Sciatic nerve (tissue), 2 donors: Measurements from ENCODE around the gene CEP112. TPM values are rescaled to one million over a fixed set of nuclear protein-coding genes. Genes with fewer than 3 reads are reported as not detected.
A peak's percentile ranks its signal among the peaks of the same experiment; 100 is the strongest.
"Not testable (repeated sequence)": the region's sequence is repeated elsewhere in the genome, so short reads cannot be mapped to it uniquely, and the experiment has no call there.

Source experiments
- ATAC-seq: fragments of 200-7000 bp; cut with Tn5 transposase; one replicate; pipeline ENCODE4 v1.9.1; 2020; ENCODE audit warnings: mild to moderate bottlenecking, moderate library complexity
- DNase-seq: peaks from one replicate; pipeline ENCODE4 v3.0.0-alpha.2; 2020; ENCODE audit warnings: low spot score
- intact Hi-C: fragments of 100-400 bp; cut with DNase I; formaldehyde crosslinking; loops from one replicate; pipeline ENCODE4 v1.14.2; 2022
- total RNA-seq: library from RNA; stranded (reverse); fragmentation: NEBNext Ultra II Directional; extraction: Animal tissue kit (Norgen Biotek cat#: 25700); gene quantifications from one replicate; pipeline ENCODE4 v1.2.1, GENCODE V29; 2021
- donor health status: DM: no; HTN: no; CAD: no.
- donor health status: DM: no; HTN: no; CAD: no.

CEP112 gene
- total RNA-seq, 1 donor from 2014 or later: 64.9 TPM

DNA sequence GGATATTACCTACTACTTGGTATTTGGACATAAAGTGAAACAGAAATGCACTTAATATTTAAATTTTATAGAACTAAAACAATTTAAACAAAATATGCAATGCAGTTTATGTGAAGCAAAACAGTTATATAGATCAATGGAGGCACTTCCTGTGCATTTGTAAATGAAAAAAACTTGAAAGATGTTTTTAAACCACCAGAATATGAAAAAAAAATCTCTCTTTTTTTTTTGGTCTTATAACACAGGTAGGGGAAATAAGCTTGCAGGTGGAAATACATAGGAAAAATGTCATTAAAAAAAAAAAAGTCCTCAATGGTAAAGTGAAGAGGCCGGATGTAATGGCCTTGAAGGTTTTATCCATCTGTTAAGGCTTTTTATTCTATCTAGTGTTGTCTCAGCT is 450.2 kb downstream of the CEP112 start:
- intact Hi-C loops: no loop called here
- no peak for DNase-seq
- ATAC-seq: no peak

DNA sequence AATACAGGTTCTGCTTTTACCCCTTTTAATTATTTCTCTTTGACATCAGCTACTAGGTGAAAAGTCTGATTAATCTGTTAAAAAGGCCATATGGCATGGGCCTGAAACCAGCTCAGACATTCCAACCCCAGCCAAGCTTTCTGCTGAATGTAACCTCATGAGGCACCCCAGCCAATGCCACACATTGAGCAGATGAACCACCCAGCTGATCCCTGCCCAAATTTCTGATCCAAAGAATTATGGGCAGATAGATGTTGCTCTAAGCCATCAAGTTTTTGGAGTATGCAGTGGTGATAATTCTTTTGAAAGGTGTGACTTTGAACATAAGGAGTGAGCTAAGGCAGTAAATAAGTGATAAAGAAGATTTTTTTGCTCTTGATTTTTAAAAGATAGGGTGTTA is 452.9 kb downstream of the CEP112 start:
- DNase-seq: no peak
- intact Hi-C loops: no loop called here
- no peak for ATAC-seq

DNA sequence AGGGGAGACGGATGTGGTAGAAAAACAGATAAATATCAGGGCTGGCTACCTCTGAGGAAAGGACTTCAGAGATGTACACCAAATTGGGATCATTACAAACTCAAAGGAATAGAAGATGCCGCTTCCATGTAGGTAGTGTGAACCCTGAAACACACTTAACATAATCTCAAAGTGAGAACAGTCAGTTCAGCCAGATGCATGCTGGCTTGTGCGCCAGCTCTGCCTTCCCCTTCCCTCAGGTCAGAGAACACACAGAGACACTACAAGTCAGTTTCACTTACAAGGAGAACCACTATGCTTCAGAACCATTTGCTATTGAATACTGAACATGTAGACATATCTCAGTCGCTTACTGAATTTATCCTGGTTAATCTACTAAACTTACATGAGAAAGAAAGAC is 454.5 kb downstream of the CEP112 start:
- ATAC-seq: no peak
- no peak for DNase-seq
- intact Hi-C loops: no loop called here

DNA sequence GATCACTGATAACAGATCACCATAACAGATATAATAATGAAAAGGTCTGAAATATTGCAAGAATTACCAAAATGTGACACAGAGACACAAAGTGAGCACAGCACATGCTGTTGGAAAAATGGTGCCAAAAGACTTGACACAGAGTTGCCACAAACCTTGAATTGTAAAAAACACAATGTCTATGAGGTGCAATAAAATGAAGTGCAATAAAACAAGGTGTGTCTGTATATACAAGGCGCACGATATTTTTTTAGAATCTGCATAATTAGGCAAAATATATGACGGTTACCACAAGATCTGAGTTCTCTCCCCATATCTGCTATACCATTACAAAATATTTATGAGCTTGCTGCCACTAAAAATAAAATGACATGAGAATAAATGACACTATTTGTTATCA is 458.6 kb downstream of the CEP112 start:
- no peak for ATAC-seq
- intact Hi-C loops: no loop called here
- no peak for DNase-seq

DNA sequence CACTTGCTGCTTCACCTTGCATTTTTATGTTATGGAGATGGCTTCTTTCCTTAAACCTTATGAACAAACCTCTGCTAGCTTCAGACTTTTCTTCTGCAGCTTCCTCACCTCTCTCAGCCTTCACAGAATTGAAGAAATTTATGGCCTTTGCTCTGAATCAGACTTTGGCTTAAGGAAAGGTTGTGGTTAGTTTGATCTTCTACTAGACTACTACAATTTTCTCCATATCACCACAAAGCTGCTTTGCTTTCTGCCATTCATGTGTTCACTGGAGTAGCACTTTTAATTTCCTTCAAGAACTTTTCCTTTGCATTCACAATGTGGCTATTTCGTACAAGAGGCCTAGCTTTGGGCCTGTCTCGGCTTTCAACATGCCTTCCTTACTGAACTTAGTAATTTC is 459.3 kb downstream of the CEP112 start:
- DNase-seq, intact Hi-C loops, ATAC-seq: not testable (repeated sequence)

DNA sequence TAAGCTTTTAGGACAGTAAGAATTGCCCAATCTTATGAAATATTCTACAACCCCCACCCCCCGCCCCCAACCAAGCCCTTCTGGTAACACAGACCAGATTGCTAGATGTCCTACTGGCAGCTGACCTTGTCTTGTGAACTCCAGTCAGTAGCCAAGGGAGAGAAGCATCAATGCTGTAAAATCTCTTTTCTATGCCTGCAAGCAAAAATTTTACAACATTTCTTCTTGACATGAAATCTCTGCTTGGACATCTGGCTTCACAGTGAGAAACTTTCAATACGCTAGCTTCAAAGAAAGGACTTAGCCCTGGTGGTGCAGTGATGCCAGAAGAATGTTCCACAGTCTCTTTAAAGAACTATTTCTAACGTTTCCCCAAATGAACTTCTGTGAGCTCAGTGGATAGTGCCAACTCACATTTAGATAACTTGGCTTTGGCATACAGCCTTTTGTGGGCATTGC is 461.2 kb downstream of the CEP112 start:
- DNase-seq: no peak
- intact Hi-C loops: no loop called here

DNA sequence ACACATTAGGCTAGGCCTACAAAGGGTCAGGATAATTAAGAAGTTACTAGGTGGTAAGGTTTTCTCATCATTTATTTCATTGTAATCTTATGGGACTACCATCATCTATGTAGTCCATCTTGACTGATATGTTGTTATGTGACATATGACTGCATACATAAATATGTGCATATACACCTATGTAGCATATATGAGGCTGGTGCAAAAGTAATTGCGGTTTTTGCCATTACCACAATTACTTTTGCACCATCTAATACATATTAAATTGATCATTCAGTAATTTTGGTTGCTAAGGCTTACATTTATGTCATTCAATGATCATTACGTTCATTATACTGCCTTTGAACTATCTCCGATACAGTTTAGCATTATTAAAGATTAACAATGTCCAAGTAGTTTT is 462.7 kb downstream of the CEP112 start:
- DNase-seq (no peak), ATAC-seq (no peak)
- intact Hi-C loops: no loop called here

More for the DNA sequence above, 461.2 kb downstream of the CEP112 start:
- ATAC-seq: peak; percentile 79

DNA sequence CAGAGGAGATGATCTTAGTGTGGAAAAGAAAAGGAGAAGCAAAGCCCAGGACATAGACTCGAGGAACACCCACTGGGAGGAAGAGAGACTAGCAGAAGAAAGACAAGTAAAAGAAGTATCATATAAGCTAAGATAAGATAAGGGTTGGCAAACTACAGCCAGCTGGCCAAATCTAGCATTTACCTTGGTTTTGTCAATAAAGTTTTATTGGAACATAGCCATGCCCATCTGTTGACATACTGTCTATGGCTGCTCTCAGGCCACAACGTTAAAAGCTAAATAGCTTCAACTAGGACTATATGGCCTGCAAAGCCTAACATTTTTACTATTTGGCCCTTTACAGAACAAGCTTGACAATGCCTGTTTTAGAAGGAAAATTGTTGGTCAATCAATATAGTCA is 464.1 kb downstream of the CEP112 start:
- DNase-seq: no peak
- intact Hi-C loops: no loop called here
- ATAC-seq: no peak

DNA sequence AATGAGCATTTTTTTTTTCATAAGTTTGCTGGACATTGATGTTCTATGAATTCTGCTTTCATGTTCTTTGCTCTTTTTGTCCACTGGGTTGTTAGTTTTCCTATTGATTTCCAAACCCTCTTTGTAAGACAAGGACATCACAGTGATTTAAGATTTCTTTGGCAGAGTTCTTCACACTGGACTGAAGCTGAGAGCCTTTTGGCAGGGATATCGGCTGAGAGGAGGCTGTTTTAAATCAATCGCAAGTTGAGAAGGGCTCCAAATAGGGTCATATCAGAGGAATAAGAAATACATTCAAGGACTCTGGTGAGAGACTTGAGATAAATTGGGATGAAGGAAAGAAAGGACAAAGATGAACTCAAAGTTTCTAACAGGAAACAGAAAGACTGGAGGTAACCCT is 464.7 kb downstream of the CEP112 start:
- intact Hi-C loops: no loop called here
- ATAC-seq: no peak

DNA sequence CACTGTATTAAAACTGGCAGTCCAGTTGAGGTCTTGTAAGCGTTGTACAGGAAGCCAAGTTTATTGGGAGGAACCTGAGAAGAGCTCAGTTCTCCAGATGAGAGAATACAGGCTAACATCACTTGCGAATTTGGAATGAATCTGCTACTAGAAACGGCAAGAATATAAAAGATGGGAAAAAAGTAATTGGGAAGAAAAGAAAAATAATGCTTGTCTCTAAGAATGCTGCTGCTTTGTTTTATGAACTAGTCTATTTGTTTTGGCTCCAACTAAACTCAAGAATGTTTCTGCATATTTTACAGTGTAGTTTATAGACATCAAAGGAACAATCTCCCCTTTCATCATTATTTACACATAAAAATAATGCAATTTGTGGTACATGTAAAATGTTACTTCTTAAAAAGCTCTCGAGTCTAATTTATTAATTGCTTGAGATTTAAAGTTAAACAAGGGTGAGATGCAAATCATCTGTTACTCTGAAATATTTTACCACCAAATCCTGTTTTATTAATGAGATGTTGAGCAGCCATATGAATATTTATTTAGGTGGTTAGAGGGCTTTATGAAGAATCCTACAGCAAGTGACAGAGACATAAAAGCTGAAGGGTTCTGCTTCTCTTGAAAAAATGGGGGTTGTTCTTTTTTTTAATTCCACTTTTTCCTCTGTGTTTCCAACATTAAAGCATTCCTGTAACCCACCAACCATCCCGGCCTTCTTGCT is 468.3 kb downstream of the CEP112 start:
- intact Hi-C loops: no loop called here
- no peak for DNase-seq
- ATAC-seq: peak; percentile 49

More for the DNA sequence above, 464.7 kb downstream of the CEP112 start:
- no peak for DNase-seq

DNA sequence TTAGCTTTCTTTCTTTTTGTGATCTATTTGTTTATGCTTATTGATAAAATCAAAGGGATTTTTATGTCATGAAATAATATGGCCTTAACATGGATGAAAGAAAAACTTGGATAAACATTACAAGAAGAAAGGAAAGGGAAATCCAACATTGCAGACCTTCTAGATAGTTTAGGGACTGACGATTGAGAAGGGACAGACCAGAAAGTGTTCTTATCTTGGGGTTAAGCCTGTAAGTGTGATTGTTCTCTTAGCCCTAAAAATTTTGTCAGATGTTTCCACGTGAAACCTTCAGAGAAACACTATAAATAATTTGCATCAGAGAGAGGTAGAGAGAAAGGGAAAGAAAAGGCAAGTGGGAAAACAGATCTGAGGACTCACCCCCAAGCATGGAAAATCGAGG is 473.3 kb downstream of the CEP112 start:
- DNase-seq (no peak), ATAC-seq (no peak)
- intact Hi-C loops: no loop called here

DNA sequence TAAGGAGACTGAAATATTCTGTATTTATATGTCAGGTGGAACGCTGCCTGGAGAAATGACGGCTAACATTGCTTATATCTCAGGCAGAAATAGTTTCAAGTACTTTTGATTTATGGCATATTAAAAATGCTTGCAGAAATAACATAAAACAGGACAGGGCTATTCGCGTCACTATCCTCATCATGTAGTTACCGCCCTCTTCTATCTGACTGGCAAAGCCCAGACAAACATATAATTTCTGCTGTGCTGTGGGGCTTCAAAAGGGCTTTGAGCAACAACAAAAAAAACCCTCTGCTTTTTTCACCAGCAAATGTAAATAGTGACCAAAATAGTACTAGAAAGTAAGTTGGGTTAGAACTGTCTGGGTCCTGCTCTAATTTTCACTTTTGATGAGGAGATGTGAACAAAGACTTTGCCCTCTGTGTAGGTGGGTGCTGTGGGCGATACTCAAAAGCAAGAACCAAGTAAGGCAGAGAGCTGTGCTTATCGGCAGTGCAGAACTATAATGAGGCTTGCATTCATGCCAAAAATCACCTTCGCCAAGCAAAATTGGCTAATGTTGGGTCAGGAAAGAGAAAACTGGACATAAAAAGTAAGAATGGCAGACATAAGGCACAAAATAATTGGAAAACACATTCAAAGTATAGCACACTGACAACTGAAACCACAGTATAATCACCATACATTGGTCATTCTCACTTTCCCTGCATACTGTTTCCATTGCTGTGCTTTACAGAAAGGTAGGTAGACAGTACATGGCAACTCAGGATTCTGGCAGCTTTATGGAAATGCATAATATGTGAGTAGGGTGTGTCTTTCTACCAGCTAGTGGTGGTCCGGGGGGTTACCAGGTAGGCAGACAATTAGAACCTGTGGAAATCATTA is 479.3 kb downstream of the CEP112 start:
- ATAC-seq (no peak), DNase-seq (no peak)
- intact Hi-C loops: no loop called here

DNA sequence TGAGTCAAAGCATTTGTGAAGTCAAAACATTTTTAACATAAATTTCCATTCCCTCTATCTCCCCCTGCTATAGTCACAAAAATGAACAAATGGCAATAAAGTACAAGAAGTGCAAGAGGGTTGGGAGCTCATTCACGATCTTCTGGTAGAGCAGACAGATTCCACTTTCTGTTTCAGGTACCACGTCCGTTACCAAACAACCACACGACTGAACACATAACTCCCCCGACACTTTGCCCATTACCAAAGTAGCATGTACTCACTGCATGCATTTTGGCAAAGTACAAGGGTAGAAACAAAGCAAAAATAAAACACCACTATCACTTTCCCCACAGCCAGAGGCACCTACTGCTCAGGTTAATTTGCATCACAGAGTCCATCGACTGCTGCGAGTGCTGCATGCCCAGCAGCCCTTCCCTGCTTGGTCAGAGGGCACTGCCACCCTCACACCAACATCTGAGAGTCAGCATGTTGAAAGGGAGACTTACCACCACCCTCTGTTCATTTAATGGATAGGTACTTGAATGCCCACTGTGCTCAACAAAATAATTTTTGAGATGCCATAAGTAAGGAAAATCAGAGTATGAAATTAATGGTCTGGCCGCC is 480.2 kb downstream of the CEP112 start:
- ATAC-seq: no peak

DNA sequence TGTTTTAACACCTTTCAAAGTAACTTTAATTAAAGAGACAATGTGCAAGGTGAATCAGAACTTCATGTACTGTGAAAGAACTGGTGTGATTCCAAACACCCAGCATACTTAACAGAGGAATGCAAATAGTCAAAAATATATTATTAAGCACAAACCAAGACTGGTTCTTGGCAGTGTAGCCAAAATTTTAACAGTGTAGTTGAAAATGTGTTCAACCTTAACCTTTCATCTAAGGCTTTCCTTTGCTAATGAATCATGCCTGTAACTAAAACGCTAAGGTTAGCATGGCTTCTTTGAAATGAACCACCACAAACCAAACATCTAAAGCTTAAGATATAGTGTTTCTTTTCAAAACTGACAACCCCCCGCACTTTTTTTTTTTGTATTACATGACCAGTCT is 484.2 kb downstream of the CEP112 start:
- DNase-seq: no peak
- intact Hi-C loops: no loop called here
- ATAC-seq: no peak

More for the DNA sequence above, 480.2 kb downstream of the CEP112 start:
- DNase-seq: no peak
- intact Hi-C loops: no loop called here

DNA sequence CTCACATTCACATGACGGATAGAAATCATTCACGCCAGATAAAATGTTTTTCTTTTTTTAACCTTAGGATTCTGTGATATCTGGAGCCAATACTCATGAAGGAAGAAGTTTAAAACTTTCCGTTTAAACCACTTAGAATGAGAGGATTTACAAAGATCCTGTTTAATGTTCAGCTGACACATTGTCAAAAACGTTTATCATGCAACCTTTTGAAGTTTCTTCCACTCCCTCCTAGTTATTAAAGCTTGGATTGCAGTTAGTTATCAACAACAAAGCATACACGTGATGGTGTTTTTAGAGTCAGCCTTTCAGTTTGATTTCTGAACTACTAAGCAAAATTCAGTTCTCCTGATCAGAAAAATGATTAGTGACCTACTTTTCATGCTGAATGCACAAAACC is 487.2 kb downstream of the CEP112 start:
- ATAC-seq (no peak), DNase-seq (no peak)
- intact Hi-C loops: no loop called here

DNA sequence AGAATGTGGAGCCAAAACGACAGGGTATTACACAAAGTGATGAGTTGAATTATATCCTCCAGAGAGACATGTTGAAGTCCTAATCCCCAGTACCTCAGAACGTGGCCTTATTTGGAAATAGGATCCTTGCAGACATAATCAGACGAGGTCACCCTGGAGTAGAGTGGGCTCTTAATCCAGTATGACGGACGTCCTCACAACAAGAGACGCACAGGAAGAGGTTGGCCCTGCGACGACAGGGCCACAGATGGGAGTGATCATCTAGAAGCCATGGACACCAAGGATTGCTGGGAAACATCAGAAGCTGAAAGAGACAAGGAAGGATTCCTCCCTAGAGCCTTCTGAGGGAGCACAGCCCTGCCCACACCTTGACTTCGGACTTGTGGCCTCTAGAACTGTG is 488.0 kb downstream of the CEP112 start:
- intact Hi-C loops: no loop called here
- DNase-seq (no peak), ATAC-seq (no peak)

DNA sequence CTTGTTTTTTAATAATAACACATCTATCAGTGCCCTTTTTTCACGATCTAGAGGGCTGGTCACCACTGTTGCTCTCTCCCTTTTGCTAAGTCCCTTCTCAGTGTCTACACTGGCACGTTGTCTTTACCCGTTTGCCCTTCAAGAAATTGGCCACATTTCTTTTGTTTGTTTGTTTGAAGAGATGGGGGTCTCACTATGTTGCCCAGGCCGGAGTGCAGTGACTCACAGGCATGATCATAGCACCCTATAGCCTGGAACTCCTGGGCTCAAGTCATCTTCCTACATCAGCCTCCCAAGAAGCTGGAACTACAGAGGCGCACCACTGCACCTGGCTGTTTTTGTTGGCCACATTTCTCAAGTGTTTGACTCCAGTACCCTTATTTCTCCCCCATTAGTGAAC is 492.5 kb downstream of the CEP112 start:
- intact Hi-C loops: no loop called here
- no peak for DNase-seq
- no peak for ATAC-seq

DNA sequence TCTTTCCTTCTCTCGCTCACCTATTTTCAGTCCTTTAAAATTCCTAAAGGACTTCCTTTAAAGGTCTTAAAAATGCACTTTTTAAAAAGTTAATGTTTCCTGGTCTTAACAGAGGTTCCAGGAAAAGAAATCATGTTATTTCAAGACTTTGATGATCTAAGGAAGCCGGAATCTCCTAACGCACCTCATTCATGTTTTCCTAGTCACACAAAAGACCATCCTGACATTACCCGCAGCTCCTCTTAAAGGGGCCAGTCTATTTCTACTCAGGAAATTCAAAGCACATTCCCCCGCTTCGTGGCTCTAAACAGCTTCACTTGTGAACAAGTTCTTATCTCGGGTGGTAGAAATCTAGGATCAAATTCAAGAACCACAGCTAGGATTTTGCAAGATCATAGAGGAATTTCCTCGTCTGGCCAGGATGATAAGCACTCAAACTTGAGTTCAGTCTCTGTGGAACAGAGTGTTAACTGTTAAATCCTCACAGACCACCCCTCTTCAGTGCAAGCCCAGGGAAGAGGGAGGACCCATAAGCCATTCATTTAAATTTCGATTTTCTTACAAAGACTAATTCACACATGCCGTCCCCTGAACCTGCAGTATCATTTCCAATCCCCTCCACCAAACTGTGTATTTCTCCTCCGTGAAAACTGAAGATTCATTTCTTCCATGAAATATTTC is 493.4 kb downstream of the CEP112 start:
- intact Hi-C loops: no loop called here
- ATAC-seq: no peak

DNA sequence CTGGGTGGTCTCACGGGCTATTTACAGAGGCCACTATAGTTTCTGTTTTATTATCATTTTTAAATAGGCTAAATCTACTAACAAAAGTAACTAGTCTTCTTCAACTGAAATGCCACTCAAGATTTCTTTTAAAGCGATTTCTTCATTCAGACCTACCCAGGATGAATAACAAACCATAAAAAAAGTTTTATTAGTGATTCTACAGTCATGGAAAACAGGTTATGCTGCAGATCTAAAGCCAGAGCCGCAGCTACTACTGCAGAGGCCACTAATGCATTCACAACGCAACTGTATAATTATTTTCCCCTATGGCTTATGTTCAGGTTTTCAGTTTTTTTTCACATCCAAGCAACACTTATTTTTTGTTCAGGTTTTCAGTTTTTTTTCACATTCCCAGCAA is 494.3 kb downstream of the CEP112 start:
- ATAC-seq (no peak), DNase-seq (no peak)
- intact Hi-C loops: no loop called here

More for the DNA sequence above, 493.4 kb downstream of the CEP112 start:
- DNase-seq: no peak
